A549 (cell line): ENCODE data around the gene BMAL1. TPM values are rescaled to one million over a fixed set of nuclear protein-coding genes. Genes with fewer than 3 reads are reported as not detected.

Experiments used
- polyA plus RNA-seq, 4 experiments: library from polyadenylated mRNA; depleted of rRNA in 3 of 4; stranded (reverse); fragments of >200 nt; fragmentation: RNase III in 1 of 4; extraction: RNeasy Plus Mini Kit Qiagen cat#74134 plus additional on column Dnase treatment in 1 of 4; gene quantifications; 2 replicates in 3 of 4; 3 replicates in 1 of 4; pipeline ENCODE4 v1.2.3, GENCODE V29; 2011 to 2017

BMAL1 gene
- polyA plus RNA-seq, 2 of the 4 experiments (the other 2 are of a cell fraction), result 28.6 to 29.2 TPM

Other genes starting within 250 kb of the BMAL1 start
- 54.2 and 60.3 TPM in 2 replicates for gene BTBD10, start 185.4 kb downstream of the BMAL1 start, polyA plus RNA-seq (2011; rRNA removed)
- 30.8 to 33.9 TPM (median 33.7 TPM) in 3 replicates for gene BTBD10, start 185.4 kb downstream of the BMAL1 start, polyA plus RNA-seq (2017; fragmentation: RNase III; extraction: RNeasy Plus Mini Kit Qiagen cat#74134 plus additional on column Dnase treatment)
- not detected in 2 replicates for gene PTH, start 218.2 kb downstream of the BMAL1 start, polyA plus RNA-seq (2011; rRNA removed)
- not detected in 3 replicates for gene PTH, start 218.2 kb downstream of the BMAL1 start, polyA plus RNA-seq (2017; fragmentation: RNase III; extraction: RNeasy Plus Mini Kit Qiagen cat#74134 plus additional on column Dnase treatment)